WTC11 (cell line): ENCODE data around the gene NBAS.

Source experiments
- MLX ChIP-seq: sonication (generic); formaldehyde crosslinking; IDR thresholded peaks from 2 replicates; pipeline ENCODE4 v1.8.1; 2023; ENCODE audit warnings: mild to moderate bottlenecking, missing genetic modification reagents, moderate library complexity
- RELA ChIP-seq: sonication (generic); formaldehyde crosslinking; IDR thresholded peaks from 2 replicates; pipeline ENCODE4 v1.8.1; 2022; ENCODE audit warnings: missing genetic modification reagents, mild to moderate bottlenecking, borderline replicate concordance
- TF ChIP-seq, protein P1 (sequence below): sonication (generic); formaldehyde crosslinking; IDR thresholded peaks from 2 replicates; pipeline ENCODE4 v1.8.0; 2022; ENCODE audit warnings: mild to moderate bottlenecking, missing genetic modification reagents

- TF ChIP-seq RELA (CRISPR knock-in tag) (no peak), MLX (CRISPR knock-in tag) (no peak)
- TF ChIP-seq, protein P1, sequence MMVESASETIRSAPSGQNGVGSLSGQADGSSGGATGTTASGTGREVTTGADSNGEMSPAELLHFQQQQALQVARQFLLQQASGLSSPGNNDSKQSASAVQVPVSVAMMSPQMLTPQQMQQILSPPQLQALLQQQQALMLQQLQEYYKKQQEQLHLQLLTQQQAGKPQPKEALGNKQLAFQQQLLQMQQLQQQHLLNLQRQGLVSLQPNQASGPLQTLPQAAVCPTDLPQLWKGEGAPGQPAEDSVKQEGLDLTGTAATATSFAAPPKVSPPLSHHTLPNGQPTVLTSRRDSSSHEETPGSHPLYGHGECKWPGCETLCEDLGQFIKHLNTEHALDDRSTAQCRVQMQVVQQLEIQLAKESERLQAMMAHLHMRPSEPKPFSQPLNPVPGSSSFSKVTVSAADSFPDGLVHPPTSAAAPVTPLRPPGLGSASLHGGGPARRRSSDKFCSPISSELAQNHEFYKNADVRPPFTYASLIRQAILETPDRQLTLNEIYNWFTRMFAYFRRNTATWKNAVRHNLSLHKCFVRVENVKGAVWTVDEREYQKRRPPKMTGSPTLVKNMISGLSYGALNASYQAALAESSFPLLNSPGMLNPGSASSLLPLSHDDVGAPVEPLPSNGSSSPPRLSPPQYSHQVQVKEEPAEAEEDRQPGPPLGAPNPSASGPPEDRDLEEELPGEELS (CRISPR knock-in tag): no peak
Observed at GRCh38 chr2:15141211-15141610, 419.9 kb downstream of the NBAS start.
